Activated CD4-positive, alpha-beta T cell treated with anti-CD3 and anti-CD28 coated beads, Interleukin-10, Interleukin-2, amounts not matched to agents 100 ng/mL and 50 ng/mL, durations not matched to agents 16 hours and 8 hours (primary cell): Measurements from ENCODE around the gene TEX35.
"Not testable (repeated sequence)": the region's sequence is repeated elsewhere in the genome, so short reads cannot be mapped to it uniquely, and the experiment has no call there.

Experiments used
- DNase-seq: peaks from one replicate; pipeline ENCODE4 v3.0.0-alpha.2; 2020

The TEX35 gene

GRCh38 chr1:178543290-178543607, 30.3 kb downstream of the TEX35 start:
- DNase-seq = peak; percentile 5

DNA sequence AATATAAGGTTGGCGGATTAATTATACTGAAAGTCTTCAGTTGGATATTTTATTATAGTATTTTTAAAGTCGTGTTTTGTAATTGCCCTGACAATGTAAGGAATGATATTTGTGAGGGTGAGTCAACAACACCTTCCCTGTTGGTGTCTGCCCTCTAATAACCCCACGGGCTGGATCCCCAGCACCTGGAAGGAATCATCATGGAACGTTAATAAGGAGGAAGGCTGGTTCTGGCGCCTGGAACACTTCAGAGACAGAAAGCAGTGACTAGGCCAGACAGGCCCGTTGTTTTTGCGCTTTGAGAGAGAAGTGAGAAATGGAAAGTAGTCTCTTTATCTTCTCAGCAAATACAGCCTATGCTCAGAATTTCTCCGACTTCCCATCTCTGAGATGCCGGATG, 31.6 kb downstream of the TEX35 start:
- DNase-seq = no peak

DNA sequence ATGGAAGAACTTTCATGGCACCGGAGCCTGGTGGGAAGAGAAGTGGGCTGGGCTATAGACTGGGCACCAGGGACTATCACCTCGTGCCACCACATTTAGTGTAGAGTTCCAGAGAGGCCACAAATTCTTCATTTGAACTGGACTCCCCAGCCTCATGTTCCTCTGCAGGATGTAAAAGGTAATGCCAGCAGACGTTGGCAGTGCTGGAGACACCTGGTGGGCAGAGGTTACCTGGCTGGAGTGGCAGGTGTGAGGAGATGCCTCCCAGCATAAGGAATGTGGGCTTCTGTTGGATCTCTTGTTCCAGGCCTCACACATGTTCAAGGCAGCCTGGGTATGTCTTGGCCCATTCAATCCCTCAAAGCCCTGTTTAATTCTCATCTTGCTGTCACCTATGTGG, 35.2 kb downstream of the TEX35 start:
- no peak for DNase-seq

DNA sequence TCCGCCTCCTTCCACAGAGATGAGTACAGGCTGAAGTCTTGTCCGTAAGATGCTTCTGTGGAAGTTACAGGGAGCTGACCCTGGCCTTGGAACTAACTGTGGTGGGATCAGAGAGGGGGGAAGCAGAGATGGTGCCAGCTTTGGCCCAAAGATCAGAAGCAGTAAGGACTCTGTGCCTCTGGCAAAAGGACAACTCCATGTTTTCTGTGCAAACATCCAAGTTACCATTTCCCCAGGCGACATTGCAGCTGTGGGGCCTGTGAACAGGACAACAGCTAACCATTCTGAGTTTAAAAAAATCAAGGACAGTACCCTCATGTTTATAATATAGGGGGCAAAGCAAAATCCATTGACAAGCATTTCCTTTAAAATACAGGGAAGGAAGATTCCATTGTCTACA, 38.4 kb downstream of the TEX35 start:
- DNase-seq = no peak

GRCh38 chr1:178551940-178552339, 39.0 kb downstream of the TEX35 start:
- no peak for DNase-seq

DNA sequence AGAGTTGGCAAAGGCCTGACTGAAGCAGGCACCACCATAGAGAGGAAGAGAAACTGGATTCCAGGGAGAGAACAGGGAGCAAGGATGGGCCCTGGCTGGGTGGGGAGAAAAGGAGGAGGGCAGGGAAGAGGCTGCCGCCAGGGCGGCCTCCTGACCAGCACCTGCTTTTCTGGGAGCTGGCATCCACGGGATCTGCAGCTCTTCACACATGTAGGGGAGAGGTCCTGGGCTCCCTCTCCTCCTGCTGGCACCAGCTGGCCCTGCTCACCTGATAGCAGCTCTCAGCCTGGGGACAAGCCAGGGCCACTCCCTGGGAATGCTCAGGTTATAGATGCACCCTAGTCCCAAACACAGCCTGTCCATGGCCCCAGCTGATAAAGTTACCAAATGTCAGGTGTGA, 39.9 kb downstream of the TEX35 start:
- DNase-seq = no peak

- DNase-seq = not testable (repeated sequence)
Observed at GRCh38 chr1:178554351-178554750, 41.4 kb downstream of the TEX35 start.

GRCh38 chr1:178555613-178556012, 42.7 kb downstream of the TEX35 start:
- DNase-seq = not testable (repeated sequence)

DNA sequence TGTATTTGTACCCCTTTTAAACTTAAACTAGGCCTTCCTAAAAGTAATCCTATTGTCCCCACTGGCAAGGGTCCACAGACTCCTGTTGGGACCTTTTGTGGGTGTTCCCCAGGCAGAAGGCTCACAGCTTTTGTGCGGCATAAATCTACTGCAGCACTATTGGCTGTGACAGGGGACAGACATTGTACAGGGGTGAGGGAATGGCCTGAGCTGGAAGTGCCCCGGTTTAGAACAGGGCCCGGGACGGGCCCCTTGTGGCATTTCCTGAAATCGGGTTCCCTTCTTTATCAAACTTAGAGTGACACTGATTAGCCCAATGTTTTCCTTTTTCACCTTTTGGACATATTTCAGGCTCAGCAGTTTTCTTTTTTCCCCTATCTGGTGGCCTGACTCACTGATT, 45.9 kb downstream of the TEX35 start:
- DNase-seq = not testable (repeated sequence)

DNA sequence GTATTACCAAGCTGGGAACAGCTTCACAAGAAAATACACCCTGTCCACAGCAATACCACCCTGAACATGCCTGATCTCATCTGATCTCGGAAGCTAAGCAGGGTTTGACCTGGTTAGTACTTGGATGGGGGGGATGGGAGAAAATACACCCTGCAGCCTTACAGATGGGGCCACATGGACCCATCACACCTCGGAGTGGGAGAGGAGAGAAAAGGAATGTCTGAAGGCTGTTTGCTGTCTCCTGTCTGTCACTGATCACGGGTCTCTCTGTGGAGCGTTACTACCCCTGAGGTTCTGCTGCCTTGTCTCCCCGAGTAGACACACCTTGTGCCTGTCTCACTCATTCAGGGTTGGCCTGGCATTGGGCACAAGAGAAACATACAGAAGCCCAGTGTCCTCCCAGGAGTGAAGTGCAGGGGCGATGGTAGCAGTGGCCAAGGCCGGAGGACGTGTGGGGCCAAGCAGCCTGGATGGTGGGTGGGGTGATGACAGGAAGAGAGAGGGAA, 48.0 kb downstream of the TEX35 start:
- DNase-seq = no peak

DNA sequence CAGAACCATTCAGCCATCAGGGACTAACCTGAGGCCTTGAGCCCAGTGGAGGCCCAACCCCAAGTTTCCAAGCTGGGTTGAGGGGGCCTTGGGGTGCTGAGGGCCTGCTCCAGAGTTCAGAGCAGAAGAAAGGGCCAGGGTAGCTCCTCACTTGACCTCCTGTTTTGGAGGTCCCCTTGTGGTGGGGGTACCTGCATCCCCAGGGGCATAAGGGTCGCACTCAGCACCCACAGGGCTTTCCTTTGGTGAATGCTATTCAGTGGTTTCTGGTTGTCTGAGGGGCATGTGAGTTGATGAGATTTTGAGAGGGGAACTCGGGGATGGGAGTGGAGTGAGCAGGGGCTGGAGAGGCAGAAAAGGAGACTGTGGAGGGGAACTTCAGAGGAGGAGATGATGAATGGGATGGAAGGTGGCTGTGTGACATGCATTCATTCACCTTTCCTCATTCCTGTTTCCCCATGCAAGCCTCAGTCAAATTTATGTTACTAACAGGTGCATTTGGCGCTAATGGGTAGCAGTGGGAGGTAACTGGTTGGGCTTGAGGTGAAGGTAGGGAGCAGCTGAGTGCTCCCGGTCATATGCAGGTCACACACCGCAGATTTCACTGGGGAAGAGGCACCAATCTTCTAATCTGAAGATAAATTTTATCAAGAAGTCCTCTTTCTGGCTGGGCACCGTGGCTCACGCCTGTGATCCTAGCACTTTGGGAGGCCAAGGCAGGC, 50.4 kb downstream of the TEX35 start:
- DNase-seq = no peak

GRCh38 chr1:178564086-178564782, 51.3 kb downstream of the TEX35 start:
- no peak for DNase-seq

DNA sequence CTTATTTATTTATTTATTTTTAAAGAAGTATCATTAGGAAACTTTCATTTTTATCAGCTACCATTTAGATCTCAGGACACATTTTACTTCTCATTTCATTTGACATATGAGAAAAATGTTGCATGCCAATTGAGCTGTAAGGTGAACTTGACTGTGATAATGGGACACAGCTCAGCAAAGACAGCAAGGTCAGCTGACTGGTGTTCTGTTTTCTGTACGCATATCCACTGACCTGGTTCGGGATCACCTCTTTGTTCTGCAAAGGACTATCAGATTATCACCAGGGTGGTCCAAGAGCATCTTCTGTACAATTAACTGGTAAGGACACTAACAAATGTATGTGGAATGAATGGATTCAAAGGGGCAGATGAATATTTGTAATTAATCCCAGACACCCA, 51.9 kb downstream of the TEX35 start:
- no peak for DNase-seq

DNA sequence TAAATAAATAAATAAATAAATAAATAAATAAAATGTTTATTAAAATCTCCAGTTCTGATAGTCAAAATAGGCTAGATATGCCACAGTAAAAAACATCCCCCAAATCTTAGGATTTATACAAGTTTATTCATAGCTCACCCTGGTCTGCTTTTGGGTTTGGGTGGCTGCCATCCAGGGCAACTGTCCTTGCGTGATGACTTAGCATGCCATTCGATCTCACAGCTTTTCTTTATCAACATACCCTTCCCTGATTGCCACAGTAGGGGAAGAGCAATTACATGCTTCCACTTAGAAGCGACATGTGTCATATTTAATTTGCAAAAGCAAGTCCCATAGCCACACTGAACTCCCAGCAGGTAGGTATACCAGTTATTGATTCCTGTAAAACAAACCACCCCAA, 52.7 kb downstream of the TEX35 start:
- DNase-seq = no peak

DNA sequence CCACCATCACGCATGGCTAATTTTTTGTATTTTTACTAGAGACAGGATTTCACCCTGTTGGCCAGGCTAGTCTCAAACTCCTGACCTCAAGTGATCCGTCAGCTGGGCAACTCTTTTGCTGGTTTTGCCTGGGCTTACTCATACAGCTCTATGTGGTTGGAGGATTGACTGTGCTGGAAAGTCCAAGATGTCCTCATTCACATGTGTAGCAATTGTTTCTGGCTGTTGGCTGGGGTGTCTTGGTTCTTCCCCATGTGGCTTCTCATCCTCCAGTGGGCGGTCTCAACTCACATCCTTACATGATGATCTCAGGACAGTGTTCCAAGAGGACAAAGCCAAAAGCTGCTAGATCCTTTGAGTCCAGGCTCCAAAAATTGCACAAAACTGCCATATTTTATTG, 53.3 kb downstream of the TEX35 start:
- DNase-seq = peak; percentile 50

DNA sequence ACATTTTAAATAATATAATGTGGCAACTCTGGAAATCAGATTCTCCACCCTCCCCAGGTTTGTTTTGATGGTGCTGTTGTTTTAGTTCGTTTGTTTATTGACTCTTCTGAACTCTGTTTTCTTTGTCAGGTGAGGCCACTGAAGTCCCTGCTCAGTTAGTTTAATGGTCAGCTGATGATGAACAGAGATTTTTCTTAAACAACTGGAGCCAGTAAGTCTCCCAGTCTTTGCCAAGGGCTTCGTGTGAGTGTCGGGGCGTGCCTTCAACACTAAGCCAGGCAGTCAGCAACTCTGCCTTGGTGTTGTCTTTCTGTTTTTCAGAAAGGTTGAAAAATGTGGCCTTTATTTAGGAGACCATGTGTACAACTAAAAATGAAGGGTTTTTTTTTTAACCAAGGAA, 58.9 kb downstream of the TEX35 start:
- DNase-seq = no peak
